IMR-90 (cell line): ENCODE results near the gene MYH6. TPM values are rescaled to one million over a fixed set of nuclear protein-coding genes. Genes with fewer than 3 reads are reported as not detected.

Source experiments
- ATAC-seq: fragments of 200-7000 bp; cut with Tn5 transposase; 2 replicates; pipeline ENCODE4 v1.9.1; 2020; ENCODE audit warnings: low read depth, mild to moderate bottlenecking, moderate library complexity
- BruUV-seq: library from RNA; stranded (reverse); fragments of 400-500 nt; replicated peaks from 2 replicates; lab custom pipeline; 2021; lab: Mats Ljungman, UMichigan
- CTCF ChIA-PET: fragments of 300-600 bp; formaldehyde crosslinking; extraction: SDS; loops from one replicate; lab custom pipeline; 2021; ENCODE audit warnings: antibody characterized with exemption; lab: Yijun Ruan, JAX
- POLR2A ChIA-PET: fragments of 300-600 bp; sonication (Branson Sonifier 250); formaldehyde crosslinking; loops from one replicate; lab custom pipeline; 2022; ENCODE audit warnings: antibody characterized with exemption; ENCODE audit not compliant: unreplicated experiment; lab: Charles Lee
- DNase-seq: peaks from one replicate; pipeline ENCODE4 v3.0.0; 2013
- H2AFZ ChIP-seq: replicated peaks from 2 replicates; pipeline ENCODE3; 2013; ENCODE audit warnings: low read length, mild to moderate bottlenecking; ENCODE audit not compliant: poor library complexity
- H2AK5ac ChIP-seq: 2 replicates; pipeline ENCODE4 v1.6.1; 2013; ENCODE audit warnings: low read depth, low read length, inconsistent platforms
- H2AK9ac ChIP-seq: replicated peaks from 2 replicates; pipeline ENCODE3; 2013; ENCODE audit warnings: mild to moderate bottlenecking, low read depth, low read length, moderate library complexity; ENCODE audit not compliant: poor library complexity
- H2BK120ac ChIP-seq: 2 replicates; pipeline ENCODE4 v1.6.1; 2013; ENCODE audit warnings: low read depth, low read length, inconsistent platforms
- H2BK15ac ChIP-seq: 3 replicates; pipeline ENCODE4 v1.6.1; 2013; ENCODE audit warnings: low read depth, low read length, inconsistent platforms
- H2BK20ac ChIP-seq: 2 replicates; pipeline ENCODE4 v1.6.1; 2013; ENCODE audit warnings: low read depth, mild to moderate bottlenecking, inconsistent platforms, low read length, moderate library complexity
- H2BK5ac ChIP-seq: 2 replicates; pipeline ENCODE4 v1.6.1; 2013; ENCODE audit warnings: mild to moderate bottlenecking, low read depth, low read length, inconsistent platforms; ENCODE audit not compliant: poor library complexity, severe bottlenecking
- H3K14ac ChIP-seq: replicated peaks from 2 replicates; pipeline ENCODE4 v1.6.1; 2013; ENCODE audit warnings: low read depth, low read length, inconsistent platforms
- H3K18ac ChIP-seq: 2 replicates; pipeline ENCODE4 v1.6.1; 2013; ENCODE audit warnings: low read depth, low read length, control low read depth
- H3K23ac ChIP-seq: 2 replicates; pipeline ENCODE4 v1.6.1; 2013; ENCODE audit warnings: low read depth, low read length, inconsistent platforms
- H3K27ac ChIP-seq: 2 replicates; pipeline ENCODE4 v1.5.1; 2013; ENCODE audit warnings: mild to moderate bottlenecking, control low read depth, low read length; ENCODE audit not compliant: insufficient read depth
- H3K27me3 ChIP-seq: 2 replicates; pipeline ENCODE4 v1.6.1; 2013; ENCODE audit warnings: low read length; ENCODE audit not compliant: control insufficient read depth, insufficient read depth
- H3K36me3 ChIP-seq: 2 replicates; pipeline ENCODE4 v1.6.1; 2013; ENCODE audit warnings: low read length, mixed read lengths; ENCODE audit not compliant: control insufficient read depth, insufficient read depth
- H3K4ac ChIP-seq: 2 replicates; pipeline ENCODE4 v1.6.1; 2013; ENCODE audit warnings: low read depth, low read length, inconsistent platforms
- H3K4me1 ChIP-seq: 2 replicates; pipeline ENCODE4 v1.6.1; 2013; ENCODE audit warnings: low read length, mixed read lengths; ENCODE audit not compliant: control insufficient read depth, insufficient read depth
- H3K4me2 ChIP-seq: 2 replicates; pipeline ENCODE4 v1.6.1; 2013; ENCODE audit warnings: low read depth, mild to moderate bottlenecking, control low read depth, low read length, moderate library complexity
- H3K4me3 ChIP-seq: 2 replicates; pipeline ENCODE4 v1.5.1; 2013; ENCODE audit warnings: low read depth, mild to moderate bottlenecking, control low read depth, low read length, moderate library complexity; ENCODE audit not compliant: insufficient read depth
- H3K56ac ChIP-seq: 2 replicates; pipeline ENCODE4 v1.6.1; 2013; ENCODE audit warnings: low read length, inconsistent platforms; ENCODE audit not compliant: insufficient read depth; ENCODE audit errors: extremely low read depth
- H3K79me1 ChIP-seq, 2 experiments: 2 replicates each; pipeline ENCODE4 v1.6.1; 2013; ENCODE audit warnings: low read length in 2 of 2, inconsistent platforms in 1 of 2, low read depth in 1 of 2
- H3K9ac ChIP-seq: 2 replicates; pipeline ENCODE4 v1.6.1; 2013; ENCODE audit warnings: low read depth, low read length, control low read depth
- H3K9me1 ChIP-seq: 2 replicates; pipeline ENCODE4 v1.6.1; 2013; ENCODE audit warnings: low read length, inconsistent platforms; ENCODE audit not compliant: insufficient read depth
- H3K9me3 ChIP-seq: 2 replicates; pipeline ENCODE4 v1.6.1; 2013; ENCODE audit warnings: low read length; ENCODE audit not compliant: control insufficient read depth, insufficient read depth
- H4K20me1 ChIP-seq: 2 replicates; pipeline ENCODE4 v1.6.1; 2013; ENCODE audit warnings: low read length, inconsistent platforms; ENCODE audit not compliant: insufficient read depth
- H4K5ac ChIP-seq: 2 replicates; pipeline ENCODE4 v1.6.1; 2013; ENCODE audit warnings: mild to moderate bottlenecking, low read depth, low read length, control low read depth
- H4K8ac ChIP-seq, 2 experiments: 2 replicates each; pipeline ENCODE4 v1.6.1; 2013; ENCODE audit warnings: low read depth in 2 of 2, low read length in 2 of 2, control low read depth in 1 of 2, inconsistent platforms in 1 of 2
- H4K91ac ChIP-seq: 2 replicates; pipeline ENCODE4 v1.6.1; 2013; ENCODE audit warnings: low read depth, low read length, inconsistent platforms; ENCODE audit not compliant: insufficient read depth
- CEBPB ChIP-seq: IDR thresholded peaks from 2 replicates; pipeline ENCODE4 v1.6.1; 2012; ENCODE audit warnings: low read depth, low read length, improper control_type of control experiment
- CHD1 ChIP-seq: IDR thresholded peaks from 2 replicates; pipeline ENCODE4 v1.6.1; 2012; ENCODE audit warnings: low read depth, low read length, improper control_type of control experiment
- FOS ChIP-seq: fragments of 150-350 bp; IDR thresholded peaks from 2 replicates; pipeline ENCODE4 v1.6.1; 2016; ENCODE audit warnings: low read depth, low read length
- POLR2A ChIP-seq: IDR thresholded peaks from 2 replicates; pipeline ENCODE4 v1.6.1; 2012; ENCODE audit warnings: mild to moderate bottlenecking, low read depth, low read length
- dilution Hi-C: fragments of 300-500 bp; cut with HindIII; formaldehyde crosslinking; loops from one replicate; pipeline ENCODE4 v1.14.3; 2018; ENCODE audit warnings: low sequenced_read_pairs; ENCODE audit not compliant: unreplicated experiment
- in situ Hi-C: fragments of 300-500 bp; cut with MboI; formaldehyde crosslinking; loops from 3 replicates; pipeline ENCODE4 v1.14.3; 2019; ENCODE audit warnings: low sequenced_read_pairs, inconsistent platforms, mixed read lengths
- intact Hi-C: fragments of 100-400 bp; cut with micrococcal nuclease; formaldehyde crosslinking; loops from 2 replicates; pipeline ENCODE4 v1.10.0; 2022
- polyA plus RNA-seq, 3 experiments: library from polyadenylated mRNA; depleted of rRNA; stranded (reverse); fragments of >200 nt; gene quantifications; 2 replicates each; pipeline ENCODE4 v1.2.3, GENCODE V29; 2012; ENCODE audit warnings: low replicate concordance in 1 of 3
- total RNA-seq: library from RNA; depleted of rRNA; stranded (reverse); fragments of >200 nt; gene quantifications from 2 replicates; pipeline ENCODE4 v1.2.3, GENCODE V29; 2012

Gene MYH6
- total and polyA plus RNA-seq, 2 of the 4 experiments (the other 2 are of a cell fraction) = not detected

GRCh38 chr14:23361320-23361719 is 46.8 kb downstream of the MYH6 start:
- Histone ChIP-seq H2BK120ac (no peak overlapping the region), H2BK5ac (no peak overlapping the region), H4K5ac (no peak overlapping the region), H3K9me1 (peaks cover 5% of the 10 kb centered on the region; the same call in 1 of the 2 replicates), H2BK20ac (no peak overlapping the region), H4K20me1 (peaks cover 12% of the 10 kb centered on the region; the same call in 1 of the 2 replicates), H3K4ac (no peak overlapping the region), H3K27ac (no peak overlapping the region), H2BK15ac (no peak overlapping the region), H4K8ac (no peak overlapping the region), H3K23ac (no peak overlapping the region), H3K18ac (no peak overlapping the region), H3K56ac (no peak overlapping the region), H3K4me2 (no peak overlapping the region), H3K4me3 (no peak overlapping the region), H2AK9ac (no peak overlapping the region), H3K27me3 (no peaks in the 10 kb centered on the region), H3K9me3 (no peaks in the 10 kb centered on the region), H2AK5ac (no peak overlapping the region), H3K79me1 (peaks cover 13 to 37% of the 10 kb centered on the region in 2 experiments; a peak in 3 of 4 replicates), H2AFZ (no peak overlapping the region), H3K36me3 (peaks cover 30% of the 10 kb centered on the region), H3K9ac (no peak overlapping the region), H3K4me1 (peaks cover 4% of the 10 kb centered on the region), H3K14ac (no peak overlapping the region), H4K91ac (no peak overlapping the region)
- dilution Hi-C loops (no loop called here), in situ Hi-C loops (no loop called here), intact Hi-C loops (no loop called here)
- DNase-seq = peak; percentile 79
- no peak for TF ChIP-seq FOS
- no peak for TF ChIP-seq CHD1
- 0 out of 2 replicates have a peak, but pooled peaks have one; percentile 21 for TF ChIP-seq POLR2A
- peak; percentile 73 for TF ChIP-seq CEBPB
- no TSS peak for BruUV-seq
- ATAC-seq = no peak
- ChIA-PET CTCF (interaction anchor here (2.5 kb wide), 1 partner anchor 9 kb away, joined by 8 read pairs; the partner anchor contains the start of gene SLC22A17), POLR2A (no interaction called here)
